GM19463 (cell line): ENCODE data around the gene ZNRF4.

Source experiments
- ATAC-seq: cut with Tn5 transposase; IDR thresholded peaks from one replicate; pipeline ENCODE4 v1.9.1; 2021; ENCODE audit warnings: mild to moderate bottlenecking, moderate library complexity; ENCODE audit not compliant: unreplicated experiment

Gene ZNRF4

DNA sequence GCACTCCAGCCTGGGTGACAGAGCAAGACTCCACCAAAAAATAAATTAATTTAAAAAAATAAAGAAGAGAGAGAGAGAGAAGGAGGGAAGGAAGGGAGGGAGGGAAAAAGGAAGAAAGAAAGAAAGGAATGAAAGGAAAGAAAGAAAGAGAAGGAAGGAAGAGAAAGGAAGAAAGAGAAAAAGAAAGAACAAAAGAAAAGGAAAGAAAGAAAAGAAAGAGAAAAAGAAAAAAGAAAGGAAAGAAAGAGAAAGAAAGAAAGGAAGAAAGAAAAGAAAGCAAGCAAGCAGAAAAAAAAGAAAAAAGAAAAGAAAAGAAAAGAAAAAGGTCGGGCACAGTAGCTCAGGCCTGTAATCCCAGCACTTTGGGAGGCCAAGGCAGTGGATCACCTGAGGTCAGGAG, 14.9 kb upstream of the ZNRF4 start:
- ATAC-seq, result no peak

DNA sequence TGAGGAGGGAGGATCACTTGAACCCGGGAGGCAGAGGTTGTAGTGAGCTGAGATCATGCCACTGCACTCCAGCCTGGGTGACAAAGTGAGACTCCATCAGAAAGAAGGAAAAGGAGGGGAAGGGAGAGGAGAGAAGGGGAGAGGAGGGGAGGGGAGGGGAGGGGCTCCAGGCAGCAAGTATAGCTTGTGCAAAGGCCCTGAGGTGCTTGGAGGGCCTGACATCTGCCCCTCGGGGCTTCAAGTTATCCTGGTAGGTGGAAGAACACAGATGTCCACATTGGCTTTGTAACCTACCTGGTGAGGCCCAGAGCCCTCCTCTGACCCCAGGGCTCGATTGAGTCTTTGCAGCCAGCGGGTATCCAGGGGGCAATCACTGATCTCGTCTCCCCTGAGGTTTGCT, 11.5 kb upstream of the ZNRF4 start:
- no peak for ATAC-seq

GRCh38 chr19:5444431-5444830, 10.8 kb upstream of the ZNRF4 start:
- ATAC-seq, result no peak

GRCh38 chr19:5445071-5445470, 10.1 kb upstream of the ZNRF4 start:
- no peak for ATAC-seq

DNA sequence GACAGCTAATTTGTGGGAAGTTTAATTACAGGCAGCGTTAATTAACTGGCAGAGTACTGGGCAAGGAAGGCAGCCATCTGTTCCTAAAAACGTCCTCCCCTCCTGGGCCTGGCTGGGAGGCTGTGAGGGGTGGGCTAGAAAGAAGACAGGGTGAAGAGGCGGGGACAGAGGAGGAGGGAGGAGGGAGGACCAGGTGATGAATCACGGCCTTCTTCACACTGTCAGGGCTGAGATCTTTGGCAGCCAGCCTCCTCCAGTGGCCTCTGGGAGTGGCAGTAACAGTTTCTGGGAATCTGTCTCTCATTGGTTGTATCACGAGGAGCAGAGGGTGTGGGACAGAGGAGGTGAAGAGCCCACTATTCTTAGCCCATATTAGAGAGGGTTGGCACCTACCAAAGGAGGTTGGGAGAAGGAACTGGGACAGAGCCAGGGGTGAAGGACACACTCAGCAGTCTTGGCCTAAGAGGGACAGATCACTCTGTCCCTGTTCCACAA, 9.6 kb upstream of the ZNRF4 start:
- no peak for ATAC-seq

- no peak for ATAC-seq
Measured at GRCh38 chr19:5447700-5448311, 7.4 kb upstream of the ZNRF4 start.

- ATAC-seq, result no peak
Measured at GRCh38 chr19:5448374-5448773, 6.8 kb upstream of the ZNRF4 start.

- no peak for ATAC-seq
Measured at GRCh38 chr19:5450482-5451126, 4.6 kb upstream of the ZNRF4 start.

DNA sequence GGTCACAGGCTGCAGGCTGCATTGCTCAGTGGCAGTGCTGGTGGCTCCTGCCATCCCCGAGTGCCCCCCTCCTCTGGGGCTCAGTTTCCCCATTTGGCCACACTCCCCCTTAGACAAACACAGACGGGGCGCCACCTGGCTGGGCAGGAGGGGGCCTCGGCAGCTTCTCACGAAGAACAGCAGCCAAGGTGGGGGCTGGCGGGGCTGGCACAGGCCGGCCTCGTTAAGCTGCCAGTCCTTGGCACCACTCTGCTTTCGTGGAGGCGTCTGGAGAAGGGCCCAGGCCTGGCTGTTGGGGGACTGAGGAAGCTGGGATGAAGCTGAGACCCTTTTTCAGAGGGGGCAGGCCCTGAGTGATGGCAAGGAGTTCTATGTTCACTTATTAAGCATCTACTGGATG, 3.7 kb upstream of the ZNRF4 start:
- ATAC-seq, result no peak

DNA sequence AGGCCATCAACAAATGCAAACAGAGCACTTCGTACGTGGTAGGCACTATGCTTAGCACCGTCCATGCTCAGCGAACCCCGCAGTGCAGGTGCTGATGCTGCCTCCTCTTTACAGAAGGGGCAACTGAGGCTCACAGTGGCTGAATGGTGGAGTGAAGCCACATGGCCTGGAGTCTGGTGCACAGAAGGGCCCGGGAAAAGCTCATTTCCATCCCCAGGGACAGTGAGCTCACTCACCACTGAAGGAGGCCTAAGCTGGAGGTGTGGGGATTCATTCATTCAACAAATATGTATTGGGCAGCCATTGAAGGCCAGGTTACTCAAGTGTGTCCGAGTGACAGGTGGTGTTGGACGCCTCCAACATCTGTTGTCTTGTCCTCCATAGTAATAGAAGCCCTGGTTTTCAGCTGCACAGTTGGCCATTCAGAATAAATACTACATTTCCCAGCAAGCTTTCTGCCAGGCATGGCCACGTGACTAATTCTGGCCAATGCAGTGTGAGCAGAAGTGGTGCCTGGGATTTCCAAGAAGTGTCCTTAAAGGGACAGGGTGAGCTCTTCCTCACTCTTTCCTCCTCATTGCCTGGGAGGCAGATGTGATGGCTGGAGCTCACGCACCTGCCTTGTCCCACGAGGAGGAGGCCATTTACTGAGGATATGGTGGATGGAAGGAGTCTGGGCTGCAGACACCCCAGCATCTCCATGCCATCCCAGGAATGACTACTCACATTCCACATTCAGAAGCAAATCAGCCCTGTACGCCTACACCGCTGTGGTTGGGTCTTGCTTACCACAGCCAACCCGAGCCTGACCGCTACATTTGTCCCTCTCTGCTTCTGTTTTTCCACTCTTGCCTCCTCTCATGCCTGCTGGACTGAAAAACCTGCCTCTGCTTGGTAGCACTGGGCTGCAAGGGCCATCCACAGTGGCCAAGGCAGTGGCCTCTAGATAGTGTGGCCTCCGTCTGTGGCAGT, 2.3 kb upstream of the ZNRF4 start:
- ATAC-seq, result no peak

DNA sequence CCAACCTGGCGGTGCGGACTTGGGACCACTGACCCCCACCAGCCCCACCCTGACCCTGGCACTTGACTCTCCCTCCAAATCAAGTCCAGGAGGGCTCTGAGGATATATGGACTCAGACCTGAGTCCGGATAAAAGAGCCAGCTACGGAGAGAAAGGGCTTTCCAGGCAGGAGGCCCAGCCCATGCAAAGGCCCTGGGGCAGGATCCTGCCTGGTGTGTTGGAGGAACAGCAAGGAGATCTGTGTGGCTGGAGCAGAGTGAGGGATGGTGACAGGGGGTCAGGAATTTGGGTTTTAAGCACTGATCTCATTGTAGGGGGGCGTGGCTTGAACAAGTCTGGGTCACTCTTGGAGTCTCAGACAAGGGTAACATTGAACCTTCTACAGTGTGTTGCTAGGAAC, 474 bp upstream of the ZNRF4 start:
- no peak for ATAC-seq

DNA sequence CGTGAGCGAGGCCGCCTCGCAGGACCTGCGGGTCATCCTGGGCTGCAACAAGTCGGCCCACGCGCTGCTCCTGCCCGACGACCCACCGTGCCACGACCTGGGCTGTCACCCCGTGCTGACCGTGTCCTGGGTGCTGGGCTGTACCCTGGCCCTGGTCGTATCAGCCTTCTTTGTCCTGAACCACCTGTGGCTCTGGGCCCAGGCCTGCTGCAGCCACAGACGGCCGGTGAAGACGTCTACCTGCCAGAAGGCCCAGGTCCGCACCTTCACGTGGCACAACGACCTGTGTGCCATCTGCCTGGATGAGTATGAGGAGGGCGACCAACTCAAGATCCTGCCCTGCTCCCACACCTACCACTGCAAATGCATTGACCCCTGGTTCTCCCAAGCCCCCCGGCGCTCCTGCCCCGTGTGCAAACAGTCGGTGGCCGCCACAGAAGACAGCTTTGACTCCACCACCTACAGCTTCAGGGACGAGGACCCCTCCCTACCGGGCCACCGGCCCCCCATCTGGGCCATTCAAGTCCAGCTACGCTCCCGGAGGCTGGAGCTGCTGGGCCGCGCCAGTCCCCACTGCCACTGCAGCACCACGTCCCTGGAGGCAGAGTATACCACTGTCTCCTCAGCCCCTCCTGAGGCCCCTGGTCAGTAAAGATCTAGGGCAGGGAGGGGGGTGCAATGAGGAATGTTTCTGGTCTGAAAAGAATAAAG, 1.1 kb downstream of the ZNRF4 start:
- ATAC-seq, result no peak

DNA sequence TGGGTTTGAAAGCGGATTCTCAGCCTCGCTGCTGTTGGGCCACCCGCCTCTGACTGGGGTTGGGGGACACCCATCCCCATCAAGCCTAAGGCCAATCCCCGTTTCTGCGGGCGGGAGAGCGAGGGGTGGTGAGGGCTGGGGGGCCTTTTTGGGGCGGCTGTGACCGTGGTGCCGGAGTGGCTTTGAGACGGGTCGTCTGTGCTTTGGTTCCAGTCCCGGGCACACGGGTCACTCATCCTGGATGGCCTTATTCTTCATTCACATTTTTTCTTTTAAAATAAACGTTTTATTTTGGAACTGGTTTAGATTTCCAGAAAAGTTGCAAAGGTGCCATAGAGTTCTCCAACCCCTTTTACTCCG, 1.6 kb downstream of the ZNRF4 start:
- ATAC-seq, result no peak

GRCh38 chr19:5457709-5458108, 2.5 kb downstream of the ZNRF4 start:
- ATAC-seq, result no peak

GRCh38 chr19:5458420-5458819, 3.2 kb downstream of the ZNRF4 start:
- no peak for ATAC-seq

DNA sequence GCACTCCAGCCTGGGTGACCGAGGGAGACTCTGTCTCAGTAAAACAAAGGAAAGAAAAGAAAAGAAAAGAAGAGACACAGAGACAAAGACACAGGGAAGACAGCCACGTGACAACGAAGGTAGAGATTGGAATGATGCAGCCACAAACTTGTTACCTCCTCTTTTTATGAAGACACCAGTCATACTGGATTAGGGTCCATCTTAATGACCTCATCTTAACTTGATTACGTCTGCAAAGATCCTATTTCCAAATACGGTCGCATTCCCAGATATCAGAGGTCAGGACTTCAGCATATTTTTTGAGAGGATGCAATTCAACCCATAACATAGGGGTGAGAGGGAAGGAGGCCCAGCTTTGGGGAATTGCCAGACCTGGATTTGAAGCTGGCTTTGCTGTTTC, 4.1 kb downstream of the ZNRF4 start:
- no peak for ATAC-seq

DNA sequence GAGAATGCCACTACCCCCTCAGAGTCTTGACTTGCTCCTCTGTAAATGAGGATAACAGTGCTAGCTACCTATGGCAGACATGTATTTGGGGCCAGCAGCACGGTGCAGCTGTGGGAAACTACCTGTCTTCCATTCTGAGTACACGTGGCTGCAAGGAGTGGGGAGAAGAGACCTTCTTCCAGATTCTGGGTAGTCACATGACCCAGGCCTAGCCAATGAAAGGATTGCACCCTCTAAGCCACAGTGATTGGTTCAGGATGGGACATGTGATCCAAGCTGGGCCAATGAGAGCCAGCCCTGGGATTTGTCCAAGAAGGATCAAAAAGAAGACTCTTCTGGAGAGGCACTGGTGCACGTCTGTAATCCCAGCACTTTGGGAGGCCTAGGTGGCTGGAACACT, 5.5 kb downstream of the ZNRF4 start:
- ATAC-seq, result no peak

DNA sequence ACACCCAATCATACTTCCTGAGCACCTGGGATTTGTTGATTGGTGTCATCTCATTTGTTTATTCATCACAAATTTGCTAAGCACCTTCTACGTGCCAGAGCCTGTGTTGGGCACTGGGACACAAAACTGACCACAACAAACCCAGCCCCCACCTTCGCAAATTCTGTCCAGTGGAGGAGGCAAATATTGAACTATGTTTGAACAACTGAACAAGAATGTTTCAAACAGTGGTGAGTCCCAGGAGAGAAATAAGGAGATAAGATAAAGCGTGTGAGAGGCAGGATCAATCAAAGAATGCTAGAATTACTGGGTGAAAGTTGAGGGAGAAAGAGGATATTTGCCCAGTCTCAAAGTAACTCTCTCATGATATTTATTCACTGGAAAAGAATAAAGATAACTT, 8.7 kb downstream of the ZNRF4 start:
- no peak for ATAC-seq

DNA sequence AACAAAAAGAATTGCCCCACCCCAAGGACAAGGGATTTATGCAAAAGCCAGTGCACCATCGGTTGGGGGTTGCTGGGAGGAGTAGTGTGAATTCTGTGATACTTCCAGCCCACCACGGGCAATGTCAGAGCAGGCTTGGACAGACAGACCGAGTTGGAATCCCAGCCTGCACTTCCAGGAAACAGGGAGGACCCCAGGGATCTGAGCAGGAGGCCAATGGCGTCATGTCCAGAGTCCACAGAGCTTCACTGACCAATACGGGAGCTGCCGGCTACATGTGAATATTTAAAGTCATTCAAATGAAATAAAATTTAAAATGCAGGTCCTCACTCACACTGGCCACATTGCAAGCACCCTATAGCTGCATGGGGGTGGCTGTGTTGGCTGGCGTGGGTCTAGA, 10.9 kb downstream of the ZNRF4 start:
- no peak for ATAC-seq

GRCh38 chr19:5466814-5467291, 11.6 kb downstream of the ZNRF4 start:
- ATAC-seq, result no peak

DNA sequence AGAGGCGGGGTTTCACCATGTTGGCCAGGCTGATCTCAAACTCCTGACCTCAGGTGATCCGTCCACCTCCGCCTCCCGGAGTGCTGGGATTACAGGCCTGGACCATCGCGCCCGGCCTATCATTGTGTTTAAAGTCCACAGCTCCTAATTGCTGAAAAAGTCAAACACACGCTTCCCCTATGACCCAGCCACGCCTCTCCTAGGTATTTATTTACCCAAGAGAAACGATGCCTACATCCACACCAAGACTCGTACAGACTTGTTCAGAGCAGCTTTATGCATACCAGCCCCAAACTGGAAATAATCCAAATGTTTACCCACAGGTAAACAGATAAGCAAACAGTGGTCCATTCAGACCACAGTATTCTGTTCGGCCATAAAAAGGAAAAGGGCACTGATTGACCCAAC, 15.1 kb downstream of the ZNRF4 start:
- no peak for ATAC-seq
